ENCODE results near the gene ARMH2. TPM values are rescaled to one million over a fixed set of nuclear protein-coding genes. Genes with fewer than 3 reads are reported as not detected.

Gene ARMH2
- total RNA-seq, 1 experiment from 2014 or later: not detected

DNA sequence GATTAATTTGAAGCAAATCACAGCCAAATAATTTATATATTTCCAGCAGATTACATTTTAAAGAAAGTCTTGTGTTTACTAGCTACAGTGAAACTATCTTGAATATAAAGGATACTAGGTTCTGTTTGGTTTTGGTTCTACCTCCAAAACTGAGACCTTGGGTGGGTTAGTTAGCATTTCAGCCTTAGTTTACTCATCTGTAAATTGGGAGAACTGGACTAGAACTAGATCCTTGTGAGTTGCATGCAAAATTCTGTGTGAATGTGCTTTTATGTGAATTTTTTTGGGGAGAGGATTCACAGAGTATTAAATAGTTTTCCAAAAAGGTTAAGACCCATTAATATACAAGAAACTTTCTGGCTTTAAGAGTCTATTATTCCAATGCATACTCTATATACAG lies 19.8 kb downstream of the ARMH2 start:
- H3K9me3 ChIP-seq (ENCODE audit: control insufficient read depth, low read depth, low read length): no peaks in the 10 kb centered on the region
- H3K79me2 ChIP-seq (ENCODE audit: insufficient read depth, low read length): peaks cover 20% of the 10 kb centered on the region; the same call in 1 of the 2 replicates
- H3K9me3 Mint-ChIP-seq: no peaks in the 10 kb centered on the region
- H3K4ac ChIP-seq (ENCODE audit: low read depth, low read length): no peak overlapping the region
- no peaks in the 10 kb centered on the region for H3K4me1 ChIP-seq (ENCODE audit: insufficient read depth, low read length)
- no peak overlapping the region for H4K5ac ChIP-seq (ENCODE audit: insufficient read length, low read depth, low read length)
- no peak overlapping the region for H3T11ph ChIP-seq (ENCODE audit: low read length)
- H3K4me1 Mint-ChIP-seq: peaks cover 14 to 16% of the 10 kb centered on the region in 2 experiments
- no peak overlapping the region for H2AK5ac ChIP-seq (ENCODE audit: insufficient read length, low read length)
- no peak overlapping the region for H2BK120ac ChIP-seq (ENCODE audit: low read depth, low read length, poor library complexity, severe bottlenecking)
- H3K27me3 ChIP-seq (ENCODE audit: insufficient read depth, low read length): no peaks in the 10 kb centered on the region
- H3K27me3 Mint-ChIP-seq (ENCODE audit: low read depth): no peaks in the 10 kb centered on the region; the same call in 1 of the 2 replicates
- H3K79me1 ChIP-seq (ENCODE audit: insufficient read depth, low read depth, low read length, poor library complexity, severe bottlenecking): peaks cover 3% of the 10 kb centered on the region
- H3K23me2 ChIP-seq (ENCODE audit: insufficient read length, low read depth, low read length, poor library complexity, severe bottlenecking): peaks cover 11% of the 10 kb centered on the region
- H3K4me3 Mint-ChIP-seq: no peak overlapping the region
- no peak overlapping the region for H3K56ac ChIP-seq (ENCODE audit: insufficient read length, low read depth, low read length)
- no peak overlapping the region for H4K8ac ChIP-seq (replicated peaks; ENCODE audit: insufficient read length, low read depth, low read length)
- no peak overlapping the region for H3K23ac ChIP-seq (ENCODE audit: insufficient read length, low read depth, low read length)
- no peak overlapping the region for H2BK20ac ChIP-seq (ENCODE audit: low read depth, low read length, poor library complexity, severe bottlenecking)
- H2BK12ac ChIP-seq (ENCODE audit: insufficient read length, low read depth, low read length): no peak overlapping the region
- H4K20me1 ChIP-seq (ENCODE audit: control insufficient read depth, insufficient read depth, insufficient read length): no peaks in the 10 kb centered on the region
- no peak overlapping the region for H3K14ac ChIP-seq (ENCODE audit: insufficient read depth, low read length)
- no peak overlapping the region for H4K91ac ChIP-seq (ENCODE audit: insufficient read length, low read depth, low read length)
- no peak overlapping the region for H3K27ac Mint-ChIP-seq
- DNase-seq: no peak
- no peak overlapping the region for H3K18ac ChIP-seq (ENCODE audit: insufficient read length, low read depth, low read length)
- H2BK15ac ChIP-seq (ENCODE audit: low read depth, low read length): no peak overlapping the region
- H2BK5ac ChIP-seq (ENCODE audit: insufficient read length, low read length): no peak overlapping the region
- TF ChIP-seq, protein P1, sequence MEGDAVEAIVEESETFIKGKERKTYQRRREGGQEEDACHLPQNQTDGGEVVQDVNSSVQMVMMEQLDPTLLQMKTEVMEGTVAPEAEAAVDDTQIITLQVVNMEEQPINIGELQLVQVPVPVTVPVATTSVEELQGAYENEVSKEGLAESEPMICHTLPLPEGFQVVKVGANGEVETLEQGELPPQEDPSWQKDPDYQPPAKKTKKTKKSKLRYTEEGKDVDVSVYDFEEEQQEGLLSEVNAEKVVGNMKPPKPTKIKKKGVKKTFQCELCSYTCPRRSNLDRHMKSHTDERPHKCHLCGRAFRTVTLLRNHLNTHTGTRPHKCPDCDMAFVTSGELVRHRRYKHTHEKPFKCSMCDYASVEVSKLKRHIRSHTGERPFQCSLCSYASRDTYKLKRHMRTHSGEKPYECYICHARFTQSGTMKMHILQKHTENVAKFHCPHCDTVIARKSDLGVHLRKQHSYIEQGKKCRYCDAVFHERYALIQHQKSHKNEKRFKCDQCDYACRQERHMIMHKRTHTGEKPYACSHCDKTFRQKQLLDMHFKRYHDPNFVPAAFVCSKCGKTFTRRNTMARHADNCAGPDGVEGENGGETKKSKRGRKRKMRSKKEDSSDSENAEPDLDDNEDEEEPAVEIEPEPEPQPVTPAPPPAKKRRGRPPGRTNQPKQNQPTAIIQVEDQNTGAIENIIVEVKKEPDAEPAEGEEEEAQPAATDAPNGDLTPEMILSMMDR (conservative IDR thresholded peaks at IDR 0.05): no peak
- H3K9ac ChIP-seq (ENCODE audit: extremely low read depth, insufficient read length, low read length): no peak overlapping the region
- H3K27ac ChIP-seq (ENCODE audit: insufficient read length, low read depth, low read length): no peak overlapping the region
- no peak overlapping the region for H2AFZ ChIP-seq (ENCODE audit: low read length)
- peaks cover 19 to 64% (median 52%) of the 10 kb centered on the region in 3 experiments; a peak in 6 of 7 replicates for H3K36me3 Mint-ChIP-seq (ENCODE audit: insufficient read depth in 1 of 3, low read depth in 3 of 3)
- no peak overlapping the region for H3K4me2 ChIP-seq (ENCODE audit: insufficient read depth, insufficient read length, low read length)
